HAP-1 (cell line): ENCODE data around the gene NDUFC2.
"Not testable (repeated sequence)": the region's sequence is repeated elsewhere in the genome, so short reads cannot be mapped to it uniquely, and the experiment has no call there.

Experiments used
- DNase-seq, 2 experiments: peaks; one replicate each; pipeline ENCODE4 v3.0.0-alpha.2; 2016 to 2020; ENCODE audit warnings: low spot score in 2 of 2
- H3K27me3 ChIP-seq: fragments of 250-450 bp; sonication (Bioruptor Pico); 2 replicates; pipeline ENCODE4 v1.5.1; 2020; ENCODE audit warnings: low read depth, mild to moderate bottlenecking, moderate library complexity
- H3K36me3 ChIP-seq: fragments of 250-450 bp; sonication (Bioruptor Pico); replicated peaks from 2 replicates; pipeline ENCODE4 v1.5.1; 2020; ENCODE audit warnings: mild to moderate bottlenecking
- H3K4me1 ChIP-seq: fragments of 250-450 bp; sonication (Bioruptor Pico); 2 replicates; pipeline ENCODE4 v1.5.1; 2020; ENCODE audit warnings: mild to moderate bottlenecking
- H3K4me3 ChIP-seq: fragments of 250-450 bp; sonication (Bioruptor Pico); 2 replicates; pipeline ENCODE4 v1.5.1; 2020; ENCODE audit warnings: mild to moderate bottlenecking, moderate library complexity
- H3K9me3 ChIP-seq: fragments of 250-450 bp; sonication (Bioruptor Pico); 2 replicates; pipeline ENCODE4 v1.5.1; 2020; ENCODE audit warnings: mild to moderate bottlenecking, moderate library complexity
- in situ Hi-C: fragments of 300-500 bp; cut with MboI; formaldehyde crosslinking; loops from 3 replicates; pipeline ENCODE4 v1.14.3; 2020; ENCODE audit warnings: low sequenced_read_pairs, inconsistent platforms, mixed read lengths

The NDUFC2 gene

DNA sequence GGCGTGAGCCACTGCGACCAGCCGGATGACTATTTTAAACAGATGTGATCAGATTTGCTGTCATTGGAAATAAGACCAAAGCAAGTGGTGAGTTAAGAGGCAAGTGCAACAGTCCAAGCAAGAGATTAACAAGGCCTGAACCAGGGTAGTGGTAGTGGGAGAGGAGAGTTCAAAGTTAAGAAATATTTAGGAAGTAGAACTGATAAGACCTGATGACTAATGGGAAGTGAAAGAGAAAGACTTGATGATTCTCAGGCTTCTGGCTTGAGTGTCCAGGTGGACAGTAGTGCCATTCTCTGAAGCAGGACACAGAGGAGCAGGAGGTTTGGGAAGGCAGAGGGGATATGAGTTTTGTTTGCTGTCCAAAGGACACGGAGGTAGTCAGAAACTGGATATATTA, 7.2 kb downstream of the NDUFC2 start:
- Histone ChIP-seq H3K4me3 (no peak overlapping the region), H3K36me3 (peaks cover 39% of the 10 kb centered on the region), H3K9me3 (no peaks in the 10 kb centered on the region), H3K27me3 (no peaks in the 10 kb centered on the region), H3K4me1 (peaks cover 7% of the 10 kb centered on the region)
- in situ Hi-C loops: no loop called here
- no peak for DNase-seq

DNA sequence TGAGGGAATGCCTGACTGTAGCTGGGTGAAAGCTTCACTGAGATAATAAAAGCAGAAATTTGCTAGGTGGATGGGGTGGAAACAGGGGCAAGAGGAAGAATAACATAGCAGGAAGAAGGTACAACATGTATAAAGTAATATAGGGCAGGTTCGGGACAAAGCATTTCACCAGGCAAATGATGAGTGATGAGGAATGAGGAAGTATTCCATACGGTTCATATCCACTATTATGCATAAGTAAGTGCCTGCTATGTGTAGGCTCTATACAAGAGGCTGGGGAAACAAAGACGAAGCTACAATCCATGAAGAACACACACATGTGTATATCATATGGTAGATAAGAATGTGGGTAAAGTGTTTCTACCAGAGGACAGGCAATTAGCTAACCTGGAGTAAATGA, 7.9 kb downstream of the NDUFC2 start:
- peaks cover 40% of the 10 kb centered on the region for H3K36me3 ChIP-seq
- no peak overlapping the region for H3K4me3 ChIP-seq
- DNase-seq: no peak
- in situ Hi-C loops: no loop called here
- peaks cover 7% of the 10 kb centered on the region for H3K4me1 ChIP-seq
- H3K9me3 ChIP-seq: no peaks in the 10 kb centered on the region
- H3K27me3 ChIP-seq: no peaks in the 10 kb centered on the region

- Histone ChIP-seq H3K4me3 (no peak overlapping the region), H3K9me3 (no peaks in the 10 kb centered on the region), H3K27me3 (no peaks in the 10 kb centered on the region), H3K4me1 (peaks cover 13% of the 10 kb centered on the region), H3K36me3 (peaks cover 37% of the 10 kb centered on the region)
- no peak for DNase-seq
- in situ Hi-C loops: no loop called here
These were observed 9.0 kb downstream of the NDUFC2 start for GRCh38 chr11:78070621-78071020.

GRCh38 chr11:78069465-78069864, 10.2 kb downstream of the NDUFC2 start:
- no peak overlapping the region for H3K4me3 ChIP-seq
- no peak for DNase-seq
- in situ Hi-C loops: no loop called here
- no peaks in the 10 kb centered on the region for H3K9me3 ChIP-seq
- no peaks in the 10 kb centered on the region for H3K27me3 ChIP-seq
- H3K4me1 ChIP-seq: peaks cover 11% of the 10 kb centered on the region
- peaks cover 32% of the 10 kb centered on the region for H3K36me3 ChIP-seq

GRCh38 chr11:78067704-78068103, 12.0 kb downstream of the NDUFC2 start:
- Histone ChIP-seq H3K36me3 (peaks cover 29% of the 10 kb centered on the region), H3K27me3 (no peaks in the 10 kb centered on the region), H3K4me3 (no peak overlapping the region), H3K9me3 (no peaks in the 10 kb centered on the region), H3K4me1 (peaks cover 11% of the 10 kb centered on the region)
- in situ Hi-C loops: no loop called here
- DNase-seq: no peak

DNA sequence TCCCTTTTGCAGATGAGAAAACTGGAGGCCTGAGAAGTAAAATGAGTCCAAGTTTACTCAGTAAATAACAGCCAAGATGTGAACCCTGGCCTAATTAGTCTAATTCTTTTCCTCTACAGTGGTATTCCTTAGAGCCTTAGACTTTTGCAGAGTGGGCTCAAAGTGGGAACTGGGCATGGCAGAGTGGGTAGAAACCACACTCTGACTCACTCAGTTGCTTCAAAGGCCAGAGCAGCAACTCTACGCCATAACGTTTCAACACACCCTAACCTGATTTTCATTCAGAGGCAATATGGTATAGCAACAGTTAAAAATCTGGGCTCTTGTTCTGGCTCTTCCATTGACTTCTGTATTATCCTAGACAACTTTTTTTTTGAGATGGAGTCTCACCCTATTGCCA, 13.2 kb downstream of the NDUFC2 start:
- in situ Hi-C loops: no loop called here
- H3K4me3 ChIP-seq: no peak overlapping the region
- peaks cover 23% of the 10 kb centered on the region for H3K36me3 ChIP-seq
- H3K4me1 ChIP-seq: peaks cover 11% of the 10 kb centered on the region
- H3K9me3 ChIP-seq: no peaks in the 10 kb centered on the region
- no peak for DNase-seq
- no peaks in the 10 kb centered on the region for H3K27me3 ChIP-seq

DNA sequence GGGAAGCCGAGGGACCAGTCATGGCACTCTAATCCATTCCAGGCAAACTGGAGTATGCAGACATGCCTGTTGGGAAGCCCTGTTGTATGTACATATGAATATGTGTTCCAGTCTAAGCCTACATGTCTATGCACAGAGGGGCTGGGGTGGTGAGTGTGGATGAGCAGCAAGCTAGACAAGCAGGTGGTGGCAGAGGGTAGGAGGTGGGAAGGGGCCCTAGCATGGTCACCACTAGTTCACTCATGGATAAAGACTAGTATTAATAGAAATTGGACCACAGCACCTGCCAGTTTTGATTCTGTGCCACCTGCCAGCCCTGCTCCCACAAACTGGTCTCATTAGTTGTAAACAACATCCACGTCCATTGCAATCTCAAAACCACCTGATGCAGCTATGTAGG, 14.5 kb downstream of the NDUFC2 start:
- in situ Hi-C loops: no loop called here
- H3K27me3 ChIP-seq: no peaks in the 10 kb centered on the region
- H3K36me3 ChIP-seq: peaks cover 21% of the 10 kb centered on the region
- no peak overlapping the region for H3K4me3 ChIP-seq
- peaks cover 11% of the 10 kb centered on the region for H3K4me1 ChIP-seq
- no peak for DNase-seq
- H3K9me3 ChIP-seq: no peaks in the 10 kb centered on the region

GRCh38 chr11:78063440-78064181, 16.1 kb downstream of the NDUFC2 start, which contains the start of gene THRSP:
TSS of gene THRSP (plus strand) at chr11:78063861. CDS start at chr11:78063882, 21 bp downstream.
- Histone ChIP-seq H3K9me3 (no peaks in the 10 kb centered on the region), H3K4me1 (peaks cover 11% of the 10 kb centered on the region), H3K4me3 (no peak within 1 kb of the TSS), H3K27me3 (no peaks in the 10 kb centered on the region), H3K36me3 (peaks cover 9% of the 10 kb centered on the region)
- in situ Hi-C loops: no loop called here
- DNase-seq: no peak

GRCh38 chr11:78062671-78063070, 17.0 kb downstream of the NDUFC2 start:
- in situ Hi-C loops: no loop called here

DNA sequence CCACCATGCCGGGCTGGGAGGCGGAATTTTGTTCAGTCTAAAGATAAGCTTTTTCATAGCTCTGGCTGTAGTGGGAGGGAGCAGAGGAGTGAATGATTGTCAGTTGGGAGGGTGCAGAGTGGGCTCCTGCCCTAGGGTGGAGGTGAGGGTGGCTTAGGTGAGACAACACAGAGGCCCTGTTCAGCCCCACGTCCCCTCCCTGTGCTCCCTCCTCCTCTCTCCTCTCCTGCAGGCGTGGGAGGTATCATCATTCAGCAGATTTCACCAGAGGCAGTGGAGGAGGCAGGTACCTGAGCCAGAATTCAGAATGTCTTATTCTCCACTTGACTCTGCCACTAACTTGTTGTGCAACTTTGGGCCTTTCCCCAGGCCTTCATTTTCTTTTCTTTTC, 17.7 kb downstream of the NDUFC2 start:
- H3K36me3 ChIP-seq: no peaks in the 10 kb centered on the region
- peaks cover 11% of the 10 kb centered on the region for H3K4me1 ChIP-seq
- H3K27me3 ChIP-seq: no peaks in the 10 kb centered on the region
- no peak overlapping the region for H3K4me3 ChIP-seq
- DNase-seq: no peak
- no peaks in the 10 kb centered on the region for H3K9me3 ChIP-seq
- in situ Hi-C loops: no loop called here

More at GRCh38 chr11:78062671-78063070, 17.0 kb downstream of the NDUFC2 start:
- no peak overlapping the region for H3K4me3 ChIP-seq
- H3K27me3 ChIP-seq: no peaks in the 10 kb centered on the region
- peaks cover 11% of the 10 kb centered on the region for H3K4me1 ChIP-seq
- DNase-seq: no peak
- H3K9me3 ChIP-seq: no peaks in the 10 kb centered on the region
- H3K36me3 ChIP-seq: peaks cover 5% of the 10 kb centered on the region; the same call in 1 of the 2 replicates

DNA sequence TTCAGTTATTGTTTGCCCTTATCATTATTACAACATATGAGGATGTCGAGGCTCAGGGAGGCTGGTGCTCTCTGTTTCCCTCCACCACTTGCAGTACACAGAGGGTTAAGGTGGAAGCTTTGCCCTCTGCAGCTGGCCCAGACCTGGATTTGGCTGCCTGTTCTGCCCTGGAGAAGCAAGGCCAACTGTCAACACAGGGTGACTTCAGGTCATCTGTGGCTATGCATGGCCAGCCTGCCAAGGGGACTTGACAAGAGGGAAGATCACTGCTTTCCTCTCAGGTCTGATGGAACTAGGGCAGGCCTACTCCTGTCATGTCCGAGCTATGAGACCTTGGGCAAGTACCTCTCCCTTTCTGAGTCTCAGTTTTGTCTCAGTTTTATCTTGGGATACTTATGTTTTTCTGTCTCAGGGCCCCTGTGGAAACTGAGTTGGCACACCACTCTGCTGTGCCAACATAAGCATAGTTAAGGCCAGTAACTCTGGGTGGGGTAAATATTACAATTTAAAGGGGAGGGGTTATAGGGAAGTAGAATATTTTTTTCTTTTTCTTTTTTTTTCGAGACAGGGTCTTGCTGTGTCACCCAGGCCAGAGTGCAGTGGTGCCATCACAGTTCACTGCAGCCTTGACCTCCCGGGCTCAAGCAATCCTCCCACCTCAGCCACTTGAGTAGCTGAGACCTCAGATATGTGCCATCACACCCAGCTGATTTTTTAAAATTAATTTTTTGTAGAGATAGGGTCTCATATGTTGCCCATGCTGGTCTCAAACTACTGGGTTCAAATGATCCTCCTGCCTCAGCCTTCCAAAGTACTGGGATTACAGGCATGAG, 18.4 kb downstream of the NDUFC2 start:
- Histone ChIP-seq H3K4me3 (no peak overlapping the region), H3K36me3 (no peaks in the 10 kb centered on the region), H3K9me3 (no peaks in the 10 kb centered on the region), H3K4me1 (peaks cover 9% of the 10 kb centered on the region), H3K27me3 (no peaks in the 10 kb centered on the region)
- in situ Hi-C loops: no loop called here
- no peak for DNase-seq

DNA sequence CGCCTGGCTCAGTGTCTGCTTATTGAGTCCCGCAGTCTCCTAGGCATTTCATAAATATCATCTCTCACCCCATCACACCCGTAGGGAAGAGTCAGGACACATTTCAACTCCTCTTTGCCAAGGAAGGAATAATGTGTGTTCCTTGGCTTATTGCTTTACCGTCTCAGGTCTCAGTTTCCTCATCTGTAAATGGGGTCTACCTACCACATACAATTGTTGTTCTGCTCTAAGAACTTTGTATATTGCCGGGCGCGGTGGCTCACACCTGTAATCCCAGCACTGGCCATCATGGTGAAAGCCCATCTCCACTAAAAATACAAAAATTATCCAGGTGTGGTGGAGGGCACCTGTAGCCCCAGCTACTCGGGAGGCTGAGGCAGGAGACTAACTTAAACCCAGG, 19.1 kb downstream of the NDUFC2 start:
- H3K27me3 ChIP-seq: no peaks in the 10 kb centered on the region
- no peaks in the 10 kb centered on the region for H3K9me3 ChIP-seq
- H3K36me3 ChIP-seq: no peaks in the 10 kb centered on the region
- DNase-seq: no peak
- peaks cover 2% of the 10 kb centered on the region for H3K4me1 ChIP-seq
- in situ Hi-C loops: no loop called here
- no peak overlapping the region for H3K4me3 ChIP-seq

DNA sequence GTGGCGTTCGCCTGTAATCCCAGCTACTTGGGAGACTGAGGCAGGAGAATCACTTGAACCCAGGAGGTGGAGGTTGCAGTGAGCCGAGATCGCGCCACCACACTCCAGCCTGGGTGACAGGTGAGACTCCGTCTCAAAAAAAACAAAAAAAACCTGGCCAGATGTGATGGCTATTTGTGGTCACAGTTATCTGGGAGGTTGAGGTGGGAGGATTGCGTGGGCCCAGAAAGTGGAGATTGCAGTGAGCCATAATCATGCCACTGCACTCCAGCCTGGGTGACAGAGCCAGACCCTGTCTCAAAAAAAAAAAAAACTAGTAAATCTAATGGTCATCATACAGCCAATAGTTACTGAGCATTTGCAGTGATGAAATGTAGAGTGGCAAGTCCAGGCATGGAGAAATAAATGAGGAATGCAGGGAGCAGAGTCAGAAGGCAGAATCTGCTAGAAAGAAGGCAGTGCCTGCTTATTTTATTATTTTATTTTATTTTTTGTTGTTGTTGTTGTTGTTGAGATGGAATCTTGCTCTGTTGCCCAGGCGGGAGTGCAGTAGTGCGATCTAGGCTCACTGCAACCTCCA, 19.8 kb downstream of the NDUFC2 start:
- H3K4me3 ChIP-seq, H3K9me3 ChIP-seq, H3K36me3 ChIP-seq, H3K4me1 ChIP-seq, DNase-seq, H3K27me3 ChIP-seq: not testable (repeated sequence)
- in situ Hi-C loops: loop anchor here (10.0 kb wide), 1 partner anchor 65 kb away; the partner anchor contains the start of gene INTS4
